NCI-H82 treated with DMSO at 0.1 percent for 48 hours (cell line): ENCODE measurements around the gene AUH.

ENCODE experiments used
- DNase-seq: peaks from one replicate; lab custom pipeline; 2025; ENCODE audit not compliant: unreplicated experiment; lab: John Stamatoyannopoulos, UW

Gene AUH

DNA sequence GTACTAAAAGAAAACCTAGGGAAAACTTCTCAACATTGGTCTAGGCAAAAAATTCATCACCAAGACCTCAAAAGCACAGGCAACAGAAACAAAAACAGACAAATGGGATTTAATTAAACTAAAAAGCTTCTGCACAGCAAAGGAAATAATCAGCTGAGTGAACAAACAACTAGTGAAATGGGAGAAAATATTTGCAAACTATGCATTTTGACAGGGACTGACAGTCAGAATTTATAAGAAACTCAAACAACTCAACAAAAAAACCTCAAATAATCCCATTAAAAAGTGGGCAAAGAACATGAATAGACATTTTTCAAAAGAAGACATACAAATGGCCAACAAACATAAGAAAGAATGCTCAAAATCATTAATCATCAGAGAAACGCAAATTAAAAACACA lies 189.4 kb downstream of the AUH start:
- DNase-seq = no peak

DNA sequence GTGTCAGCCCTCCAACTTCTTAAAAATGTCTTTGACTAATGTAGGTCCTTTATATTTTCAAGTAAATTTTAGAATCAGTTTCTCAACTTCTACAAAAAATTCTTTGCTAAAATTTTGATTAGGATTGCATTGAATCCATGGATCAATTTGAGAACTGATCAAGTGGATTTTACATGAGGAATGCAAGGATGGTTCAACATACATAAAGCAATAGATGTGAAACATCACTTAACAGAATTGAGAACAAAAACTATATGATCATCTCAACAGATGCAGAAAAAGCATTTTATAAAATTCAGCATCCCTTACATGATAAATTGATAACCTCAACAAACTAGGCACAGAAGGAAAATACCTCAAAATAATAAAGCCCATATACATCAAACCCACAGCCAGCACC lies 190.8 kb downstream of the AUH start:
- no peak for DNase-seq

DNA sequence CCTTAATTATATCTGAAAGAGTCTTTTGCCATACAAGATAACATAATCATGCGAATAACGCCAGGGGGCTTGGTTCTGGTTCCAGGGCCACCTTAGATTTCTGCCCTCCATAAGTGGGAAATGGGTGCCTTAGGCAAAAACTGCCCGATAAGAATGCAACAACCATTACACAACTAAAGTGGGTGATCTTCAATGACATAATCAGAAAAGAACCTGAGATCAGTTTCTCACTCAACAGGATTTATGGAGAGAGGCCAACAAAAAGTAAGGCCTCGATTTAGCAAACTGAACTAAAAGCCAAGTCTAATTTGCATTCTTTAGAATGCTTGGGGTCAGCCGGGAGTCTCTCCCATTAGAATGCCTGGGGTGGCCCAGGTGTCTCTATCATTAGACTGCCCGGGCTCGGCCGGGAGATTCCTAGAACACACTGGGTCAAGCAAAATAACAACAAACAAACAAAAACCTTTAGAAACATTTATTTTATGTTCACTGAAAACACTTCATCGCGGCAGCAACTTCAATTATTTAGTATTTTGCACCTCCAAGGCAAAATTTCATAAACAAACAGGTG lies 194.8 kb downstream of the AUH start:
- DNase-seq = no peak

DNA sequence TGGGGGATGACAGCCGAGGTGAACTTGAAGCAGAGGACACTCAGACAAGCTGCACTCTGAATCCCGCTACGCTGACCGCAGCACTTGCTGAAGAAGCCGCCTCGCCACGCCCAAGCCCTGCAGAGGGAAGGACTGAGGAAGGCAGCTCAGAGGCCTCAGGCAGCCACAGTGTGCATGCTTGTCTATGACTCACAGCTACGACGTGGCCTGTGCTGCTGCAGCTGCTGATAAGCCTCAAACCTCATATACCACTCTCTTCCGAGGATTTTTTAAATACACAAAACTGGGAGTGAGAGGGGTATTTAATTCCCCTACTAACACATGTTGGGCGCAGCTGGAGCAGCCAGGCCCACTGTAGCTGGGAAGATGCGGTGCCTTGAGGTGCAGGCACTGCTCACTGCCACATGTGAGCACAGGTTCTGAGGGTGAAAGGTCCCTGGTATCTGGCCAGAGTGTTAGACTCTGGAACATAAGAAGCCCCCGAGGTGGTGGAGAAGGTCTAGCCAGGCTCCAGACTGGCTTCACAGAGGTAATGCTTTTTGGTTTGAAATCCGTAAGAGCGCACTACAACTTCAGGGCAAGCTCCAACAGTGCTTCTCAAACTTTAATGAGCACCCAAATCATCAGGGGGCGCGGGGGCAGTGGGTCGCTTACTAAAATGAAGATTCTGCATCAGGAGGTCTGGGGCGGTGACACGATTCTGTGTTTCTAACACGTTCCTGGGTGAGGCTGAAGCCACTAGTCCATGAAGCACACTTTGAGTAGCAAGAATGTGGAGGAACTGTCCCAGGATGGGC lies 196.8 kb downstream of the AUH start:
- DNase-seq = no peak
